DOHH2 (cell line): ENCODE data around the gene MKX.

Source experiments
- EZH2phosphoT487 ChIP-seq: fragments of 200-600 bp; sonication (generic); IDR thresholded peaks from 2 replicates; pipeline ENCODE4 v1.6.1; 2017; ENCODE audit warnings: borderline replicate concordance, mild to moderate bottlenecking, antibody characterized with exemption, low read length, moderate library complexity, mixed read lengths
- TF ChIP-seq, protein P1 (sequence below): fragments of 200-600 bp; sonication (generic); IDR thresholded peaks from one replicate; pipeline ENCODE4 v1.5.1; 2014; ENCODE audit warnings: antibody characterized with exemption, mild to moderate bottlenecking, low read depth, low read length; ENCODE audit not compliant: poor library complexity, severe bottlenecking

DNA sequence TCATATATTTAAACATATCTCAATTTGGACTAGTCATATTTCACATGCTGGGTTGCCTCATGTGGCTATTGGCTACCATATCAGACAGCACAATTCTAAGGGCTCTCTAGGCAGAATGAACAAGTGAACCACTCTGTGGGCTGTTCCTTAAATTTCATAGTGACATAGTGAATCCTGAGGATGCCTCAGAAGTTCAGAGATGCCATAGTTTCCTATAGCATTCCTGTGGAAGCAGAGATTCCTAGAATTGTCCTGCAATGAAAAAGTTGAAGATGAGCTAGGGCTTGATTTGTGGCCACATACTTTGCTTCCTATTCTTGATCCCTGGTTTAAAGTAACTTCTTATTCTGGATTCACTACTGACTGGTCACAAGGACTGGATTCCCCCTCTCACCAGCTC, 35.6 kb downstream of the MKX start:
- TF ChIP-seq, protein P1, sequence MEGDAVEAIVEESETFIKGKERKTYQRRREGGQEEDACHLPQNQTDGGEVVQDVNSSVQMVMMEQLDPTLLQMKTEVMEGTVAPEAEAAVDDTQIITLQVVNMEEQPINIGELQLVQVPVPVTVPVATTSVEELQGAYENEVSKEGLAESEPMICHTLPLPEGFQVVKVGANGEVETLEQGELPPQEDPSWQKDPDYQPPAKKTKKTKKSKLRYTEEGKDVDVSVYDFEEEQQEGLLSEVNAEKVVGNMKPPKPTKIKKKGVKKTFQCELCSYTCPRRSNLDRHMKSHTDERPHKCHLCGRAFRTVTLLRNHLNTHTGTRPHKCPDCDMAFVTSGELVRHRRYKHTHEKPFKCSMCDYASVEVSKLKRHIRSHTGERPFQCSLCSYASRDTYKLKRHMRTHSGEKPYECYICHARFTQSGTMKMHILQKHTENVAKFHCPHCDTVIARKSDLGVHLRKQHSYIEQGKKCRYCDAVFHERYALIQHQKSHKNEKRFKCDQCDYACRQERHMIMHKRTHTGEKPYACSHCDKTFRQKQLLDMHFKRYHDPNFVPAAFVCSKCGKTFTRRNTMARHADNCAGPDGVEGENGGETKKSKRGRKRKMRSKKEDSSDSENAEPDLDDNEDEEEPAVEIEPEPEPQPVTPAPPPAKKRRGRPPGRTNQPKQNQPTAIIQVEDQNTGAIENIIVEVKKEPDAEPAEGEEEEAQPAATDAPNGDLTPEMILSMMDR = no peak
- no peak for TF ChIP-seq EZH2phosphoT487
